GM19351 (cell line): ENCODE results near the gene HOXB8.

Experiments
- ATAC-seq: cut with Tn5 transposase; IDR thresholded peaks from one replicate; pipeline ENCODE4 v1.9.1; 2021; ENCODE audit warnings: mild to moderate bottlenecking, moderate library complexity; ENCODE audit not compliant: unreplicated experiment

HOXB8 gene

DNA sequence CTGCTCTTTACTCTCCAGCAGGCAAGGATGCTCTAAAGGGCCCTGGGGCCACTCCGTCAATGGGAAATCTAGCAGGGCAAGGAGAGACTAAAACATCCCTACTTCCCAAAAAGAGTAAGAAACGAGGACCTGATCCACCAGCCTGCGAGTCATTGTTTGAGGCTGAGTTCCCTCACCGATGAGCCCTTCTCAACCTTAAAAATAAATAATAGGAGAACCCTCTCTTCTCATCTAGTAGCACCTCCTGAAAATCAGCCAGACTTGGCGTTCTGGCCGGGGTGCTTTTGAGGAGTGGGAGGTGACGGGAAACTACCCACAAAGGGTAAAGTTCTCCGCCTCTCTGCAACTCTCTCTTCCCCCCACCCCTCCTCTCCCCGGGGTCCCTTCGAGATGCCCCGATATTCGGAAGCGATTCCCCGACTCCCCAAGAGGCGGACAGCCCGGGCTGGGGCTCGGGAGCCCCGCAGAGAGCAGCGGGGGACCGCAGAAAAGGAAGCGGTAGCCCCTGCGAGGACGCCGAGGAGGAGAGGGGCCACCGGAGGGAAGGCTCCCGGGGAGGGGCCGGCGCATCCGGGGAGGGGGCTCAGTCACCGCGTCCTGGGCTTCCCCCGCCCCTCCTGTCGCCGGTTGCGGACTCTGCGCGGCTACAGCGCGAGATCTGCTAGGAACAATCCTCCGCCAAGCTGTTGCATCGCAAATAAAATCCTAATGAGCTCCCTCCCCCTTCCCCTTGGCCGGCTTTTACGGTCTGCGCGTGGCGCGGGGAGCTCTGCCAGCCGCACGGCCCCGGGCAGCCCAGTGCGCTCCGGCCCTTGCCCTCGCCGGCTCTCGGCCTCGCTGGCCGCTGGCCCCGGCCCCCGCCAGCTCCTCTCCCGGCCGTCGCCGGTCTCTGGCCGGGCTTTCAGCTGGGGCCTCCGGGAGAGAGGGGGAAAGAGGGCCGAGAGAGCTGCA is 9.7 kb upstream of the HOXB8 start:
- no peak for ATAC-seq

DNA sequence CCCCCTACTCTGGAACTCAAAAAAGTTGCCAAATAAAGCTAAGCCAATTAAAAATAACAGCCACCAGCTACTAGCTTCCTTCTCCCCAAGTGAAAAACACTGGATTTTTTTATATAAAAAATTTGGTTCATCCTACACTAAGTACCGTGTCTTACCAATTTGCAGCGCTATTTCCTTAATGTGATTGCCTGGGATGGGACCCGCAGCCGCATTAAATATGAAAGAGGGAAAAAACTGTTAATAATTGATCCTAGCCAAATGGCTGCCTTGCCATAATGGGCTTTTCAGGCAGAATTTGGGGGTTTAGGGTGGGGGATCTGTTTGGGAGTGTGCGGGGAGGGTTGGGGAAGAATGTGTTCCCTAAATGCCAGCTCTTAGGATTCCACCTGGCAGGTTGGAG is 9.0 kb upstream of the HOXB8 start:
- ATAC-seq = no peak

DNA sequence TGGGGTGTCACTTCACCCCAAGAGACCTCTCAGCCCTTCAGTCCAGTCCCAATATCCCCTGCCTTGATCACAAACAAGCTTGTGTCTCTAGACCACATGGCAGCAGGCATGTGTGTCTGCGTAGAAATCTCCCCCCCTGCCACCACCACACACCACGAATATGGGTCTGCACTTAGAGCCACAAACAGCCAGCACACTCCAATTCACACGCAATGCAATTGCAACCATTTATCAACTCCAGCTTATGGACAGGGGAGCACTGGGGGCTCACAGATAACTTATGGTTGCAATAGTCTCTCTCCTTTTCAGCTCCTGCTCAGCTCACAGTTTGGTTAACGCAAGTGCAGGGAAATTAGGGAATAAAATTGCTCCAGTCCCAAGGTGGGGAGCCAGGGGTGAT is 8.5 kb upstream of the HOXB8 start:
- ATAC-seq = no peak

DNA sequence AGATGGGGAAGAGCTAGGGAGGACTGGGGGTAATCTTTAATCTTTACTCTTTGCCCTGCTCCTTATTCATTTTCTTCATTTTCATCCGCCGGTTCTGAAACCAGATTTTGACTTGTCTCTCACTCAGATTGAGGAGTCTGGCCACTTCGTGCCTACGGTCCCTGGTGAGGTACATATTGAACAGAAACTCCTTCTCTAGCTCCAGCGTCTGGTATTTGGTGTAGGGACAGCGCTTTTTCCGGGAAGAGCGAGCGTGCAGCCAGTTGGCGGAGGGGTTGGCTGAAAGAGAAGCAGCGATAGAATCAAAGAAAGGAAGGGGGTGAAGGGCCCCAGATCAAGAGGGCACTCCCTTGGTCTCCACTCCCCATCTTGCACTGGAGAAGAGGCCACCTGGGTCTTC is 7.8 kb upstream of the HOXB8 start:
- ATAC-seq = no peak

DNA sequence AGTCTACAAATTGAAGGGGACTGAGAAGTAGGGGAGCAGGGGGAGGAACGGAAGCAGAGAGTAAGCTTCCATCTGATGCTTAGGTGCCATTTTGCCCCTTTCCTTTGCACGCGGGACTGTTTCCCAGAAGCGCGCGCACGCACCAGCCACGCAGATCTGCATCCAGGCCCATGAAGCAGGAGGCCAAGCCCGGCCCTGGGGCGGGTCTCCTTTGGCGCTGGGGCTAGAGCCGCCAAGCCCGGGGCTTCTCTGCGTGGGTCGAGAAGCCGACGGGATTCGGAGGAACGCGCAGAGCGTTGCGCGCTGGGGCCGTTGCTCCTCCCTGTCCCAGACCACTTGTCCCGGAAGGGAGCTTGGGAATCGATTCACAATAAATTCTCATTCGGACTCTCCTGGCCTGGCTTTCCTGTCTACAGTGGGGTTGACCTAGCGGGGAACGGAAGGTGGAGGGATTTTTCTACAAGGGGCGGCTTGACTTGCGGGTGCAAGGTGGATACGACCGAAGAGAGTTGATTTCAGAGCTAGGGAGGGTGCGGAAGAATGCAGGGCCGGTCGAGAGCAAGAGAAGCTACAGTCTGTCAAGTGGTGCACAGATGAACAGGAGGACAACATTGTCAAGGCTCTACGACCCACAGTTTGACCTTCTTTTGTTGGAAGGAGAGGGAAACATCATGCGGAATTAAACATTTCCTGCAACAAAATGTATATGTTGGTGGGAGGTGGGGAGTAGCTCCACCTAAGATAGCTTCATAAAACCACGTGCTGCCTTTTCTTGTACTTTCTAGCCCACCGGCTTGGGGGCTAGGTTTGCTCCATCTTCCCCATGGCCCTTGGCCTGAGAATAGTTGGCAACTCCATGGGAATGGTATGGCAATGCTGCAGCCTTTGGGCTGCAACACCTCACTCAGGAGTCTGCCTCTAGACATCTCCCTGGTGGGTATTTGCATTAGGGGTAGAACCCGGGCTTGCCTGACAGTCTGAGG is 6.6 kb upstream of the HOXB8 start:
- ATAC-seq = no peak

DNA sequence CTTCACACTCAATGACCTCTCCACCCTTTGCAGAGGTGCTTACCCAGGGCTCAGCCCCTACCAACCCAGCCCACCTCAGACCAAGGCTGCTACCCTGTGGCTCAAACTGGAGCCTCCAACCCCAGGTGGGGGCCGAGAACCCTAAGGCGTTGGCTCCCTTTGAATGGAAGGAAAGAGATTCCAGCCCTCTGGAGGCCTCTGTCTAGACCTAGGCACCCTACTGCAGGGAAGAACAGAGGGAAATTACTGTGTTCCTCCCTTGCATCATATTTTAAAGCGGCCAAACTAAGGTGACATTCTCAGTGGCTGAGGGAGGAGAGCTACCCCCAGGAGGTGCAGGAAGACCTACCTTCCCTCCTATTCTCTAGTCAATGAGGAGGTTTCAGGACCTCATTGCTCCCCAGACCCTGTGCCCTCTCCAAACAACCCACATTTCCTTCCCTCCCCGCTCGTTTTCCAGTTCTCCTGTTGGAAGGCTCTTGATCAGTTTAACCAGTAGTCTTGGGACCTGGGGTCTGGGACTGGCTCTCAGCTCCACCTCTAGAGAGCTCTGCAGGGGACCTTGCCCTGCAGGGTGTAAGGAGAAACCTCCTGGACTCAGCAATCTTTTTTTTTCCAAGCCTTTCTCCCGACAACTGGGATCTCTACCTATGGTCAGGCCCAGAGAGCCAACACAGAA is 5.5 kb upstream of the HOXB8 start:
- ATAC-seq = no peak

DNA sequence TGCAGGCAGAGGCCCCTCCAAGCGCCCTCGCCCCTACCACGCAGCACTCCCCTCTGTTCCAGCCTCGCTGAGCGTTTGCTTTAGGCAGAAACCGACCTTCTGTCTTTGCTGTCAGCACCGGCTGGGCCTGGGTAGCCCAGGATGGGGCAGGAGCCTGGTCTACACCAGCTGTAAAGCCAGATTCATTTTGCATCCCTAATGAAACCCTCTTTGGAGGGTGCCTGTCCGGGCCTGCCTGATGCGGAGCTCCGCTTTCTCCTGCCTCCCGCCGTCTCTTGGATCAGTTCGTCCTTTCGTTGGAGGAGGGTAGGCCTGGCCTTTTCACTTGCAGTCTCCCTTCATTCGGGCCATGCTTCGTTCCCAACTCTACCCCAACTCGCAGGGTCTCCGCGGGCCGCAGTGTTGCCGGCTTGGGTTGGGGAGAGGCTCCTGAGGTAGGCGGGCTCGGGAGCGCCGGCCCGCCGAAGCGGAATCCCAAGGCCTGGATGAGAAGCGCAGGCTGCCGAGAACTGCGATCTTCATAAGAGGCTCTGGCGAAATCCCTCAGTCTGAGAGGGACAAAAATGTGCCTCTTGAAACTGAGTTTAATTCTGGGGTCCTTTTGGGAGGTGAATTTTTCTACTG is 4.8 kb upstream of the HOXB8 start:
- no peak for ATAC-seq

DNA sequence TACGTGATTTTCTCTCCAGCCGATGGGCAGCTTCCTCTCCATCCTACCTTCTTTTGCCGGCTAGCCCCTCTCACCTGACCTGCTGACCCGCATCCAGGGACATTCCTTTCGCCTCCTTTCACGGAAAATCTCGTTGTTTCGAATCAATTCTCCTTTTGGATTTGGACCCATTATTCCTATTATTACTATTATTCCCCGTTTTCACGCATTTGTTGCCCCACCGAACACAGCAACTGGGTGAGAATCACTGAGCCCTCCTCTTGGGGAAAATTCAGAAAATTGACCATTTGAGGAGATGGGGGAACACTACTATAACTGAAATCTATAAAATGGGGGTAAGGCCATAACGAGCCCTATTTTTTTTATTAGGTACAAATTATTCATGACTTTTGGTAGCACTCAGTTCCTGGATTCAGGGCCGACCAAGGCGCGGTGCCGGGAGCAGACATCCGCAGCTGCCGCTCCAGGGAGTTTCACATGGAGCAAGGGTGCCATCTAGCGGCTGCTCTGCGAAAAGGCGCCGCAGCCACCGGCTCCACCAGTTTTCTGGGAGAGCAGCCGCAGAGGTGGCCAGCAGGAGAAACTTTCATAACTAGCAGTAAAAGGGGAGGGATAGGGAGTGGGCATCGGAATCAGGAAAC is 3.3 kb upstream of the HOXB8 start:
- no peak for ATAC-seq

DNA sequence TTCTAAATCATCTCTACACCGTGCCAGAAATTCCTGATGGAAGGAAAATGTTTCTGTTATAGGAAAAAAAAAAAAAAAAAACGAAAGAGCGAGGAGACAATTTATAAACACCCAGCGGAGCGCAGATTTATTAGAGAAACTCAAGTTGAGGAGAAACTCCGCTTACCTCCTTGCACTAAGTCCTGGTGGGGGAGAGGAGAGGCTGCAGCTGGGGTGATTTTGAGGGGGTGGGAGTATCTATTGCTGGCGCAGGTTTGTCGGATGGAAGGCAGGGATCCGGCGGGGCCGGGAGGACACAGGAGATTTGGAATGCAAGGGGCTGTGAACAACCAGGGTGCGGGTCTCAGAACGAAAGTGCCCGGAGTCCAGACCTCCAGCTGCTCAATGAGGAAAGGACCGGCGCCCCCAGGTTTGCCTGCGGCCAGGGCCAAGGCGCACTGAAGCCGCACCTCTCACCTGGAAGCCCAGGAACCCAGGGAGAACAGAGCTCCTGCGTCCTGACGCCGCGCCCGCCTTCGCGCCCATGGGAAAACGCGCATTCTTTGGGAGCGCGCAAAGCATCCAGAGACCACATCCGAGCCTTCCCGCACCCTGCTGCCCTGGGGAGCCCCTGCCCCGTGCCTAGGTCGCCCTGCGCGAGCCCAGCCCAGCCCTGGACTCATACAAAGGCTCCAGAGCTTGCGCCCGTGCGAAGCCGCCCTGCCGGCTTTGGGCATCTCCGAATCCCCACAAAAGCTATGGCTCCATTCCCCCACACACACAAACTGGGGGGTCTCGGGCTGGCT is 2.6 kb upstream of the HOXB8 start:
- no peak for ATAC-seq

DNA sequence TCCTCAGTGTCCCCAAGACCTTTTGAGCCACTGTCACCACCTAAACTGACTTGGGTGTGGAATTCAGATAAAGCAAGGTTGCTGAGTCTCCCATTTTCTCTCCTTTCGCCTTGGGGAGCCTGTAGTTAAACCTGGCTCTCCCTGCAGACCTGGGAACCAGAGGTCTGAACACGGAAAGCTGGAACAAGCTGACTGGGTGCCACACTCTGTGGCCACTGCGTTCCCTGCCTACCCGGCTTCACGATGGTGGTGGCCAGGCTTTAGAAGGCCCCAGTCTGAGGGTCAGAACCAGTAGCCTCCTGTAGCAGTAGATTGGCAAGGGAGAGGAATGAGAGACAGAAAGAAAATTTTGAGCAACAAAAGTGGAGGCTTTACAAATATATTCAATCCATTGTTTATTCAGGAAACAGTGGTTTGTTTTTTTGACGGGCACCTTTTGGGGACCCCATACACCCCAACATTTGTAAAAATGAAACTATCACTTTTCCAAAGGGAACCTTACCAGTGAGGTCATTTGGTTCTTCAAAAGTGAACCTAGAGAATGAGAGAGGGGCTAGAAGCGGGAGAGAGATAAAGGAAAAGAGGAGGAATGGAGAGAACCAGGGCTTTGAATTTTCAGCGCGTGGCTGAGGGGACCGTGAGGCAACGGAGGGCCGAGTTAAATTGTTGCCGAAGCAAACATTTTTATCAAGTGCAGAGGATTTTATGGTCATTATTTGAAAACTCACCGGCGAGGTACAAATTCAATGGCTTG is 1.8 kb upstream of the HOXB8 start:
- no peak for ATAC-seq

DNA sequence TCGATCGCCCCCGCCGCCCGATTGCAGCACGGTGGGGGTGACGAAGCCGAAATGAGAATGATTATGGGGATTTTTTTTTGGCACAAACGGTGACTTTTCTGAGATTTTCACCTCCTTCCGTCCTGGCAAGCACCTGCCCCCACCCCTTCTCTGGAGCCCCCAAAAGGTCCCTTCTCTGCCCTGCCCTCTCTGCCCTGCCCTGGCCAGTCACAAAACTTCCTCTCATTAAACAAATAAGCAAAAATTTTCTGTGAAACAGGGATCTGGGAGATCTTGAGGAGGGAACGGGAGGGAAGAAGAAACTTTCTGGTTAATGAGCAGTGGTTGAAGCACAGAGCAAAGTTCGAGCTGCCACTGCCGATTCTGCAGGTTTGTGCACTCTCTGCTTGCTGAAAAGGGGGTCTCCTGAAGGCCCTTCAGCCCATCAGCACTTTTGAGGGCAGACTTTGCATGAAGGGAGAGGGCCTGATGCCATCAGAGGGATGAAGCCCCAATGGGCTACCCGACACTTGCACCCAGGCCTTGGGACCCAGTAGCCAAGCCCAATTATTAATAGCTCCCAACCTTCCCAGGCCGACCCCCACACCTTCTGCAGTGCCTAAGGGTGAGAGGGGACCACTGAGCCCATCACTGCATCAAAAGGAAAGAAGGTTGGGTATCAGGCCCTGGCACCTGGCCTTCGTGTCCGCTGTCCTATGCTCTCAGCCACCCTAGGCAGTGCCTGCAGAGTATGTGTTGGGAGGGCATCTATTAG is 1.0 kb upstream of the HOXB8 start:
- no peak for ATAC-seq

DNA sequence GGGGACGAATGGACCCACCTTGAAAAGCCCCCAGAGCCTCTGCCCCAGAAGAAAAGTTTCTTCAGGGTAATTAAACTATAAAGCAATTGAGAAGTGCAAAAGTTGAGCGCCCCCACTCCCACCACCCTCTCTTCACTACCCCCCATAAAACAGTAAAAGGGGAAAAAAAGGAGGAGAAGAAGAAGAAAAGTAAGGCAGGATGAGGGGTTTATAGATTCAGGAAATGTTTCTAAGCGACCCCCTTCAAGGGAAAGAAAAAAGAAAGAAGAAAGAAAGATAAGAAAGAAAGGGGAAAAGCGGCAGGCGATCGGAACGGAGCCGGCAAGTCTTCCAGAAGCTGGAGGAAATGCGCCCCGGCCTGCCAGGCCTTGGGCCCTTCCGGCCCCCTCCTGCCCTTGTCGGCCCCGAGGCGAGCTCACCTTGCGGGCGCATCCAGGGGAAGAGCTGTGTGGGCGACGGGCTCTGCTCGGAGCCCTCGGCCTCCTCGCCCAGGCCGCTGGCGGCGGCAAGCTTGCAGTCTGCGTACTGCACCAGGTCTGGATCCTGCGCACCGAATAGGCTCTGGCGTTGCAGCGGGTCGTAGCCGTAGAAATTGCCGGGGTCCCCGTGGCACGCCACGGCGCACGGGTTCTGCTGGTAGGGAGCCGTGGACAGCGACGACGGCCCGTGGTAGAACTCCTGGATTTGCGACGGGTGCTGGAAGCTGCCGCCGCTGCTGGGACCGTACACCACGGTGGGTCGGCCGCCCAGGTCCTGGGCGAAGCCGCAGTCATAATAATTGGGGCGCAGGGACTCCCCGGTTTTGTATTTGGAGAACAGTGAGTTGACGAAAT is 1.0 kb downstream of the HOXB8 start:
- ATAC-seq = no peak

DNA sequence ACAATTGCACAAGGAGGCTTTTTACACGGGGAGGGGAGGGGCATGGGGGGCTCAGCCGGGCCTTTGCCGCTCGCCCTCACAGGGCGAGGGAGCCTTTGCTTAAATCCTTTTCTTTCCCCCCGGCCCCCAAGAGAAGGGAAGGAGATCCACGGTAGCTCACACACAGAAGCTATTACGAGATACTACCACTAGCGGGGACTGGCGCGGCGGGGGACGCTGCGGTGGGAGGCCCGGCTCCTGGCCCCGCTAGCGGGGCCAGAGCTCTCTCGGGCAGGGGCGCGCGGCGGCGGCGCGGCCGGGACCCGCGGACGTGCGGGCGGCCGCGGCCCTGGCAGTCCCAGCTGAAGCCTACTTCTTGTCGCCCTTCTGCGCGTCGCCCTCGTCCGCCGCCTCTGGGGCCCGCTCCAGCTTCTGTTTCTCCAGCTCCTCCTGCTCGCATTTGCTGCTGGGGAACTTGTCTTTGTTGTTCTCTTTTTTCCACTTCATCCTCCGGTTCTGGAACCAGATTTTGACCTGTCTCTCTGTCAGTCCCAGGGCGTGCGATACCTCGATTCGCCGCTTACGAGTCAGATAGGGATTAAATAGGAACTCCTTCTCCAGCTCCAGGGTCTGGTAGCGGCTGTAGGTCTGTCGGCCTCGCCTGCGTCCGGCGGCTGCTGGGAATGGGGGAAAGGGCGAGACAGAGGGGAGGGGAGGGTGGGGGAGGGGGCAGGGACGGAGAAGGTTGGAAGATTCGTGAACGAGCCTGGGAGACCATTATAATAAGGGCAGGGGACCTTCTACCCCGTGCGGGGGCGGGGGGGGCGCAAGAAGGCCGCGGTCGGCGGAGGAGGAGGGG is 2.0 kb downstream of the HOXB8 start:
- no peak for ATAC-seq

DNA sequence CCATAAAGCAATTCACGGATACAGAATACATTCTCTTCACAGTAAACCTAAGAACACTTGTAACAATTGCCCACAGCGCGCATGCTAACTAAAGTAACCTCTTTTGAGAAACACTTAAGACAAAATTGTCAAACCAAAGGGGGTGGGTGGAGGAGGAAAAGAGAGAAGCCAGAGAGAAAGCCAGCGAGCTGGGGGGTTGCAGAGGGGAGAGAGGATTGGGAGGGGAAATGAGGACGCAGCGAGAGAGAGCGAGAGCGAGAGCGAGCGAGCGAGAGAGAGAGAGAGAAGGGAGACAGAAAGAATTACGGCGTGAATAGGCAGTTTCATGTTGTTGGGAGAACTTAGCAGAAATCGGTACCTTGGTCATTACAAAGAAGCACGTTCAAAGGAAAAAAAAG is 2.6 kb downstream of the HOXB8 start:
- ATAC-seq = no peak

DNA sequence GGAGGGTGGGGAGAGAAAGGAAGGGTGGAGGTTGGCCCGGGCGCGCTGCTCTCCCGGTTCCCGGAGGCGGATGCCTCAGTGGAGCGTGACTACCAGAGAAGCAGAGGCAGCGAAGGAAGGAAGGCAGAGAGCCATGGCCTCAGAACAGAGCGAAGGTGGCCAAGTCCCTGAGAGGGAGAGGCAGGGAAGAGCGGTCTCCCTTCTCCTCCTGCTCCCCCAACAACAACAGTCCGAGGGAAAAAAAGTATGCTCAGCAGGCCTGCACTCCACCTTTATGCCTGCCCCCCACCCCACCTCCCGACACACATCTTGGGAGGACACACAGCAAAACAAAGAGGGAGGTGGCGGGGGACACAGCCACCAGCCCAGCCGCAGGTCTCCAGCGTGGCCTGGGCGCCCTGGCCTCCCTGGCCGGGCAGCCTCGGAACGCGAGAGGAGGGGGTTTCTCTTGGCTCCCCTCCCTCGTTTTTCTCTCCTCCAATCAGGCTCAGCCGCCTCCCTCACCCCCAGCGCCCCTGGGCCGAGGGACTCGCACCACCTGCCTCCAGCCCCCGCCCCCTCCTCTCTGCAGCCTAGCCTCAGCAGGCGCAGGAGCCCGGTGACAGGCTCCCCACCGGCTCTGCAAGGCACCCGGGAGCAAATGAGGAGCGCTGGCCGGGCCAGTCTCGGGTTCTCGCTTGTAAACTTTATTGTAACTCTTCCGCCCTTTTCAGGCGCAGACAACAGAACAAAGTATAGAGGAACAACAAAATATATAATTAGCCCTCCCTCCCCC is 3.2 kb downstream of the HOXB8 start:
- no peak for ATAC-seq
